ENCODE data around the gene PRSS36.
A peak's percentile ranks its signal among the peaks of the same experiment; 100 is the strongest.

The PRSS36 gene

DNA sequence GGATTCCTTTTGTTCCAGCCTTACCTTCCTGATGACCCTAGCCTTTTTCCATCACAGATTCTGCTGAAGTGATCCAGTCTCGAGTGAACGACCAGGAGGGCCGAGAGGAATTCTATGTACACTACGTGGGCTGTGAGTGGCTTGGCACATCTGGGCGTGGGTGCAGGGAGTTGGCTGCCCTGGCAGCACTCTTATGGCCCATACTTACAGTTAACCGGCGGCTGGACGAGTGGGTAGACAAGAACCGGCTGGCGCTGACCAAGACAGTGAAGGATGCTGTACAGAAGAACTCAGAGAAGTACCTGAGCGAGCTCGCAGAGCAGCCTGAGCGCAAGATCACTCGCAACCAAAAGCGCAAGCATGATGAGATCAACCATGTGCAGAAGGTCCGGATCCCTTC, 29.7 kb downstream of the PRSS36 start:
- 98% methylated on average over 16 of the region's 16 CpGs for WGBS
- no peak overlapping the region for H2BK120ac ChIP-seq (ENCODE audit: low read depth, low read length)
- no peak overlapping the region for H3K18ac ChIP-seq (ENCODE audit: low read depth in 1 of 2, low read length in 2 of 2)
- H2AFZ ChIP-seq (ENCODE audit: low read depth, low read length): no peak overlapping the region
- H3K27me3 ChIP-seq (ENCODE audit: control insufficient read depth in 1 of 2, insufficient read depth in 1 of 2, low read length in 2 of 2): no peaks in the 10 kb centered on the region
- H2BK15ac ChIP-seq (ENCODE audit: low read depth, poor library complexity, severe bottlenecking): no peak overlapping the region
- no peak overlapping the region for H2AK5ac ChIP-seq (ENCODE audit: low read length, severe bottlenecking)
- no peak overlapping the region for H3K9ac ChIP-seq (ENCODE audit: low read length)
- H3K4me1 ChIP-seq (ENCODE audit: control insufficient read depth, insufficient read depth, low read depth, low read length): peaks cover 8% of the 10 kb centered on the region
- H3K4me3 ChIP-seq (ENCODE audit: insufficient read depth in 1 of 2, low read depth in 1 of 2, low read length in 2 of 2): no peak overlapping the region
- DNase-seq: no peak
- no peak overlapping the region for H3K4me2 ChIP-seq (ENCODE audit: low read length, poor library complexity, severe bottlenecking)
- no peak overlapping the region for H3K14ac ChIP-seq (ENCODE audit: low read length in 2 of 2)
- H2BK5ac ChIP-seq (ENCODE audit: low read depth, low read length, poor library complexity, severe bottlenecking): no peak overlapping the region
- H3K79me1 ChIP-seq (replicated peaks; ENCODE audit: low read length, poor library complexity, severe bottlenecking): peaks cover 20% of the 10 kb centered on the region
- H3K27ac ChIP-seq (ENCODE audit: low read length, poor library complexity, severe bottlenecking): no peak overlapping the region
- no peak overlapping the region for H4K8ac ChIP-seq (ENCODE audit: low read length)
- H3K23ac ChIP-seq (ENCODE audit: low read length in 2 of 2): no peak overlapping the region
- H4K91ac ChIP-seq (ENCODE audit: low read length): no peak overlapping the region
- no peaks in the 10 kb centered on the region for H3K9me3 ChIP-seq (ENCODE audit: control insufficient read depth, low read length)
- H2BK12ac ChIP-seq (ENCODE audit: low read length in 2 of 2): no peak overlapping the region
- H3K36me3 ChIP-seq (ENCODE audit: control insufficient read depth in 1 of 2, insufficient read depth in 2 of 2, low read depth in 1 of 2, low read length in 2 of 2): peaks cover 23 to 50% of the 10 kb centered on the region in 2 experiments
- H3K4ac ChIP-seq (ENCODE audit: low read depth in 1 of 2, low read length in 2 of 2): no peak overlapping the region

DNA sequence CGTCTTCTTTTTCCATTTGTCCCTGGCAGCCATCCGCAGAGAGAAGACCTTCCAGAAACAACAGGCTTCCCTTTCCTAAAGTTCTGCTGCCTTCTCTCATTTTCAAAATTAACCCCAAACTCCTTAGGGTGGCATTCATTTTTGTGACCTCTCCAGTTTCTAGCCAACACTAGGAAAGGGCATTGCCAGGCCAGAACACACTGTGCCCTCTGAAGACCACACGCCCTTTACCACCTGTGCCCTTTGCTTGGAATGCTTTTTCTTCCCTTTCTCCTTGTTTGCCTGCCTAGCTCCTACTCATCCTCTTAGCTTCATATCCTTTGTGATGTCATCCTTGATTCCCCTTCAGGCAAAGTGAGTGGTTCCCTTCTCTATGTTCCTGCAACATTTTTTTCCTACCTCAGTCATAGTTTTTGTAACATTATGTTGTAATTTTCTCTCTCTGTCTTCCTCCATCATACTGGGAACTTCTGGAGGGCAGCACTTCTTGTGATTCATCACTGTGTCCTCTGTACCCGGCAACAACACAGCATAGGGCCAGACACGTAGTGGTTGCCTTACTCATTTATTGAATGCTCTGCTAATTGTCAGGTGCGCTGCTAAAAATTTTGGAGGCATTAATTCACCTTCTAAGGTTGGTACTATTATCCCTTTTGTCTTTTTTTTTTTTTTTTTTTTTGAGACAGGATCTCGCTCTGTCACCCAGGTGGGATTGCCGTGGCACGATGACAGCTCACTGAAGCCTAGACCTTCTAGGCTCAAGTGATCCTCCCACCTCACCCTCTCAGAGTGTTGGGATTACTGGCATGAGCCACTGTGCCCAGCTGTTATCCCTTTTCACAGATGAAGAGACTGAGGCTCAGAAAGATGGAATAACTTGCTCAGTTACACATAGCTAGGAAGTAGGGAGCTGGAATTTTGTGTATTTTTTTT, 31.4 kb downstream of the PRSS36 start:
- H3K9ac ChIP-seq (ENCODE audit: low read length): peak overlapping the region; percentile 93
- H3K79me1 ChIP-seq (replicated peaks; ENCODE audit: low read length, poor library complexity, severe bottlenecking): peaks cover 20% of the 10 kb centered on the region
- no peak overlapping the region for H4K8ac ChIP-seq (ENCODE audit: low read length)
- H3K18ac ChIP-seq (ENCODE audit: low read depth in 1 of 2, low read length in 2 of 2): peak overlapping the region in 1 of 2 experiments; percentile 18
- H2BK12ac ChIP-seq (ENCODE audit: low read length in 2 of 2): peak overlapping the region in 1 of 2 experiments; percentile 6
- no peak overlapping the region for H2BK15ac ChIP-seq (ENCODE audit: low read depth, poor library complexity, severe bottlenecking)
- 51% methylated on average over 6 of the region's 9 CpGs for WGBS
- no peak overlapping the region for H2BK120ac ChIP-seq (ENCODE audit: low read depth, low read length)
- no peak overlapping the region for H4K91ac ChIP-seq (ENCODE audit: low read length)
- no peaks in the 10 kb centered on the region for H3K27me3 ChIP-seq (ENCODE audit: control insufficient read depth in 1 of 2, insufficient read depth in 1 of 2, low read length in 2 of 2)
- H3K9me3 ChIP-seq (ENCODE audit: control insufficient read depth, low read length): no peaks in the 10 kb centered on the region
- H3K36me3 ChIP-seq (ENCODE audit: control insufficient read depth in 1 of 2, insufficient read depth in 2 of 2, low read depth in 1 of 2, low read length in 2 of 2): peaks cover 18 to 37% of the 10 kb centered on the region in 2 experiments
- H3K4me2 ChIP-seq (ENCODE audit: low read length, poor library complexity, severe bottlenecking): peak overlapping the region; percentile 72
- peak overlapping the region; percentile 92 for H3K27ac ChIP-seq (ENCODE audit: low read length, poor library complexity, severe bottlenecking)
- H3K4me3 ChIP-seq (ENCODE audit: insufficient read depth in 1 of 2, low read depth in 1 of 2, low read length in 2 of 2): peak overlapping the region; percentile 58 to 84
- DNase-seq: peak; percentile 92
- peak overlapping the region in 1 of 2 experiments; percentile 70 for H3K4ac ChIP-seq (ENCODE audit: low read depth in 1 of 2, low read length in 2 of 2)
- H3K14ac ChIP-seq (ENCODE audit: low read length in 2 of 2): no peak overlapping the region
- no peak overlapping the region for H2AFZ ChIP-seq (ENCODE audit: low read depth, low read length)
- peak overlapping the region in 1 of 2 experiments; percentile 57 for H3K23ac ChIP-seq (ENCODE audit: low read length in 2 of 2)
- H2BK5ac ChIP-seq (ENCODE audit: low read depth, low read length, poor library complexity, severe bottlenecking): no peak overlapping the region
- H2AK5ac ChIP-seq (ENCODE audit: low read length, severe bottlenecking): no peak overlapping the region
- peaks cover 10% of the 10 kb centered on the region for H3K4me1 ChIP-seq (ENCODE audit: control insufficient read depth, insufficient read depth, low read depth, low read length)

DNA sequence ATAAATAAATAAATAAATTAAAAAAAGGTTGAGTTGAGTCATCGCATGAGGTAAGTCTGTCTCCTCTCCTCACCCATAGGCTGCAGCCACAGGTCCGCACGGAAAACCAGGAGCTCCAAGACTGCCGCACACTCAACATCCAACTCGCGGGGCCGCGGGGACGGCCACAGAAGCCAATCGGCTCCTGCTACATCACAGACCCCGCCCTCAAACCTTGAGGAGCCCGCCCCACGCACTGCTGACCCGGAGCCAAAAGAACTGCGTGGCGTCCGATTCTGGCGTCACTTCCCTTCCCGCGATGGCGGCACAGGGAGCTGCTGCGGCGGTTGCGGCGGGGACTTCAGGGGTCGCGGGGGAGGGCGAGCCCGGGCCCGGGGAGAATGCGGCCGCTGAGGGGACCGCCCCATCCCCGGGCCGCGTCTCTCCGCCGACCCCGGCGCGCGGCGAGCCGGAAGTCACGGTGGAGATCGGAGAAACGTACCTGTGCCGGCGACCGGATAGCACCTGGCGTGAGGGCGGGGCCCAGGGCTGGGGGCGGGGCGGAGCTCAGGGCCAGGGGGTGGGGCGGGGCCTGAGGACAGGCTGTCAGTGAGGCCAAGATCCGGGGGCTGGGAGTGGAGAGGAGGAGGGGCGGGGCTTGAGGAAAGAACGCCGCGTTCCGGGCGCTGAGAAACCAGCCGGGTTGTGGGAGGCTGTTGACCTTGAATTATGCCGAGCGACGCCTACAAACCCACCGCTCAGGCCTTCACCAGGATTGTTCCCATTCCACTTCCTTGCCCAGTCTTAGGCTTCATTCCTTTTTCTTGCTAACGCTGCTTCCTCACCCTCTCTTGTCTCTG, 32.3 kb downstream of the PRSS36 start, which contains the start of gene KAT8:
TSS of gene KAT8 (plus strand) at position 281 of the 839 bp plus-strand sequence. CDS start at position 299, 18 bp downstream.
- H3K23ac ChIP-seq (ENCODE audit: low read length in 2 of 2): peak within 1 kb of the TSS in 1 of 2 experiments; percentile 57
- no peak within 1 kb of the TSS for H2BK15ac ChIP-seq (ENCODE audit: low read depth, poor library complexity, severe bottlenecking)
- H3K79me1 ChIP-seq (replicated peaks; ENCODE audit: low read length, poor library complexity, severe bottlenecking): peaks cover 23% of the 10 kb centered on the region
- H3K4me1 ChIP-seq (ENCODE audit: control insufficient read depth, insufficient read depth, low read depth, low read length): peaks cover 15% of the 10 kb centered on the region
- peak within 1 kb of the TSS; percentile 79 for H4K8ac ChIP-seq (ENCODE audit: low read length)
- H2BK120ac ChIP-seq (ENCODE audit: low read depth, low read length): peak within 1 kb of the TSS; percentile 45
- peak within 1 kb of the TSS; percentile 58 for H2AFZ ChIP-seq (ENCODE audit: low read depth, low read length)
- H3K14ac ChIP-seq (ENCODE audit: low read length in 2 of 2): no peak within 1 kb of the TSS
- H2BK12ac ChIP-seq (ENCODE audit: low read length in 2 of 2): peak within 1 kb of the TSS in 1 of 2 experiments; percentile 6
- no peaks in the 10 kb centered on the region for H3K9me3 ChIP-seq (ENCODE audit: control insufficient read depth, low read length)
- peak within 1 kb of the TSS in 1 of 2 experiments; percentile 94 for H3K4ac ChIP-seq (ENCODE audit: low read depth in 1 of 2, low read length in 2 of 2)
- DNase-seq: peak; percentile 99
- peak within 1 kb of the TSS; percentile 45 for H4K91ac ChIP-seq (ENCODE audit: low read length)
- peak within 1 kb of the TSS; percentile 69 to 88 for H3K18ac ChIP-seq (ENCODE audit: low read depth in 1 of 2, low read length in 2 of 2)
- H2AK5ac ChIP-seq (ENCODE audit: low read length, severe bottlenecking): no peak within 1 kb of the TSS
- H2BK5ac ChIP-seq (ENCODE audit: low read depth, low read length, poor library complexity, severe bottlenecking): peak within 1 kb of the TSS; percentile 90
- H3K4me2 ChIP-seq (ENCODE audit: low read length, poor library complexity, severe bottlenecking): peak within 1 kb of the TSS; percentile 72
- H3K9ac ChIP-seq (ENCODE audit: low read length): peak within 1 kb of the TSS; percentile 93
- H3K36me3 ChIP-seq (ENCODE audit: control insufficient read depth in 1 of 2, insufficient read depth in 2 of 2, low read depth in 1 of 2, low read length in 2 of 2): peaks cover 25 to 44% of the 10 kb centered on the region in 2 experiments
- peak within 1 kb of the TSS; percentile 92 for H3K27ac ChIP-seq (ENCODE audit: low read length, poor library complexity, severe bottlenecking)
- under 1% methylated on average over 41 of the region's 68 CpGs for WGBS
- peak within 1 kb of the TSS; percentile 84 to 85 for H3K4me3 ChIP-seq (ENCODE audit: insufficient read depth in 1 of 2, low read depth in 1 of 2, low read length in 2 of 2)
- no peaks in the 10 kb centered on the region for H3K27me3 ChIP-seq (ENCODE audit: control insufficient read depth in 1 of 2, insufficient read depth in 1 of 2, low read length in 2 of 2)
